DMS114 treated with DMSO at 0.1 percent for 48 hours (cell line): ENCODE results near the gene SSBP2.
"Not testable (repeated sequence)": the region's sequence is repeated elsewhere in the genome, so short reads cannot be mapped to it uniquely, and the experiment has no call there.

Source experiments
- DNase-seq: peaks from one replicate; lab custom pipeline; 2025; ENCODE audit not compliant: unreplicated experiment; lab: John Stamatoyannopoulos, UW

The SSBP2 gene

GRCh38 chr5:81665795-81666194, 85.1 kb downstream of the SSBP2 start:
- DNase-seq: no peak

DNA sequence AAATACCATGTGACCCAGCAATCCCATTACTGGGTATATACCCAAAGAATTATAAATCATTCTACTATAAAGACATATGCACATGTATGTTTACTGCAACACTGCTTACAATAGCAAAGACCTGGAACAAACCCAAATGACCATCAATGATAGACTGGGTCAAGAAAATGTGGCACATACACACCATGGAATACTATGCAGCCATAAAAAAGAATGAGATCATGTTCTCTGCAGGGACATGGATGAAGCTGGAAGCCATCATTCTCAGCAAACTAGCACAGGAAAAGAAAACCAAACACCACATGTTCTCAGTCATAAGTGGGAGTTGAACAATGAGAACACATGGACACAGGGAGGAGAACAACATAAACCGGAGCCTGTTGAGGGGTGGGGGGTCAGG, 90.3 kb downstream of the SSBP2 start:
- not testable (repeated sequence) for DNase-seq

DNA sequence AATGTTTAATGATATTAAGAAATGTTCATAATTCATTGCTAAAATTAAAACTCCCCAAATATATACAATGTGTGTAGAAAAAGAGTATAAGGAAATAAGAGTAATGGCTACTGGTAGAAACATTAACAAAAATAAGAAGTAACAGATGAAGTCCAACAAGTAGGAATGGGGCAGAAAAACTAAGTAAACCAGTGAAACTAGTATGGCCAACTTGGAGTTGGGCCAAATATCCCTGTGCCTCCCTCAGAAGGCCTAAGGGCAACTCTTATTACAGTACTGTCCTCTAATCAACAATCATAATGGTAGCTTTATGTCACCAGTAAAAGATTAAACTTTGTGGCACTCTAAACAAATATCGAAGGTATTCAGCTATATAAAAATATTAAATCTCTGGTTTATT, 93.5 kb downstream of the SSBP2 start:
- DNase-seq: no peak

DNA sequence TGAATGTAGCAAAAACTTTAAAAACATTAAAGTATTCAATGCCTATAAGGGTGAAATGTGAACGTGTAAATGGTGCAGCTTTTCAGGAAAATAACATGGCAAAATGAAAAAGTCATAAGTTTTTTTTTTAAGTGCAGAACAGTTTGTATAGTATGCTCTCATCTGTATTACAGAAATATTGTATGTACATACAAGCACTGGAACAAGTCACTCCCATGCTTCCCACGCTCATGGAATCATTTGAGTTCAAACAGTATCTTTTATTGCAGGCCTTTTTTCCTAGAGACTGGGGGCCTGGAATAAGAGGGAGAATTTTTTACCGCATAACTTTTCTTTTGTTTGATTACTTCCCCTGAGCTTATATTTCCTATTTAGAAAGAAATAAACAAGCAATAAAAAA, 94.1 kb downstream of the SSBP2 start:
- no peak for DNase-seq

GRCh38 chr5:81650987-81651386, 99.9 kb downstream of the SSBP2 start:
- no peak for DNase-seq

DNA sequence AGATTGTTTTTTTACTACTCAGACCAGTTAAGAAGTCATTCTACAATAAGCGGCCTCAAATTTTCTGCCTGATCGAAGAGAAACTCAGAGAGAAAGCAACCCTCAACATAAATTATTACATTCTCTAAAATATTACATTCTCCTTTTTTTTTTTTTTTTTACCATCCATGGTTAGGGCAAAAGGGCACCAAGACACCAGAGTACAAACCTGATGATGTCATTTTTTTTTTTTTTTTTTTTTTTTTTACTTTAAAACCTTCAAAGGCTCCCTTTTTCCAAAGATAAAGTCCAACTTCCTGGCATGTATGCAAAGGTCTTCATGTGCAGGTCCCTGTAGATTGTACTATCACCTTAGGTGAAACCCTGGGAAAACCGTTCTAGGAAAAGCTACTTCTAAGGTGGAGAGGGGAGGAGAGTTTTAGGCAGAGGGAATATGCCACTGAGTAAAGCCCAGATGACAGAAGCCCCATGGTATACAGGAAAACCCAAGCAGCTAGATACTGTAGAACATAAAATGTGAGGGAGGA, 104.4 kb downstream of the SSBP2 start:
- DNase-seq: no peak

DNA sequence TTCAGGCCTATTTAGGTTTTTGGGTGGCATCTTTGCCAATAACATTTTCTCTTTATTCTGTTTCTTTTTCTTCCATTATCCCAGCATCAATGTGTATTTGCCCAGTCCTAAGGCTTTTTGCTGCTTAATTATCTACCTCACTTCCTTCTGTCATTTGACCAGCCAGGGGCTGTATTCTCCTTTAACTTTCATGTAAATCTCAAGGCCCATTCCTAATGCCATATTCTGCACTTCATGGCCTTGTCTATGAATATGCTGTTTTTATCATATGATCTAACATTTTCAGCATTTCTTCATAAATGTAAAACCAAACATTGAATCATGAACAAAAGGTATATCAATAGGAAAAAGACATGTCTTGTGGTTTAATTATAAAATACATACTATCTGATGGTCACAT, 108.7 kb downstream of the SSBP2 start:
- no peak for DNase-seq

DNA sequence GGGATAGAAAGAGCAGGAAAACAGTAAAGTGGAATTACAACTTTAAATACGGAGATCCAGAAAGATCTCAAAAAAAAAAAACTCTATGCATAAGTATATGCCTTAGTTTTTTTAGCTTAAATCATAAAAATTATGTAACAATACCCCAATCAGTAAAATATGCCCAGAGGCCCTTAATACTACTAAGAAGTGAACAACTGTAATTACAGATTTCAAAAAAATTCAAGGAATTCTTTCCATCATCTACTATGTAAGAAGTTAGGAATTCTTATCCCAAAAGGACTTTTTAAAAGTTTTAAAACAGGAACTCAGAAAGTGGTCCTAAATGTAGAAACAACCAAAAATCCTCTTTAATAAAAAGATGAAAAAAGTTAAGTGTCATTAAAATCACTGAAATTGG, 111.3 kb downstream of the SSBP2 start:
- no peak for DNase-seq

GRCh38 chr5:81638471-81638870, 112.4 kb downstream of the SSBP2 start:
- DNase-seq: no peak

- DNase-seq: no peak
Measured at GRCh38 chr5:81633891-81634290, 117.0 kb downstream of the SSBP2 start.

- DNase-seq: no peak
Measured at GRCh38 chr5:81633471-81633870, 117.4 kb downstream of the SSBP2 start.

DNA sequence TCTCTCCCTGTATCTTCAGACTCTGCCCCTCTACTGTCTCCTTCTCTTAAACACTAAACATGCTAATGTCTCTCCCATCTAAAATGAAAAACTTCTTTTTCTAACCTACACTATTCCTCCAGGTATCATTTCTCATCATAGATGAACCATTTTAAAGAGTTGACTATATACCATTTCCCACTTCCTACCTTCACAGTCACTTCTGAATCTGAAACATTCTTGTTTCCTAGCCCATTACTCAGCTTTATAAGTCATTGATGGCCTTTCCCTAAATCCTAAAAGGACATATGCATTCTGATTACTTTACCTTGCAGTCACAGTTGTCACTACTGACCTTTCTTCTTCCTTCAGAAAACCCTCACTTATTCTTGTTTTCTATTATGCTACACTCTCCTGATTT, 118.2 kb downstream of the SSBP2 start:
- DNase-seq: no peak

DNA sequence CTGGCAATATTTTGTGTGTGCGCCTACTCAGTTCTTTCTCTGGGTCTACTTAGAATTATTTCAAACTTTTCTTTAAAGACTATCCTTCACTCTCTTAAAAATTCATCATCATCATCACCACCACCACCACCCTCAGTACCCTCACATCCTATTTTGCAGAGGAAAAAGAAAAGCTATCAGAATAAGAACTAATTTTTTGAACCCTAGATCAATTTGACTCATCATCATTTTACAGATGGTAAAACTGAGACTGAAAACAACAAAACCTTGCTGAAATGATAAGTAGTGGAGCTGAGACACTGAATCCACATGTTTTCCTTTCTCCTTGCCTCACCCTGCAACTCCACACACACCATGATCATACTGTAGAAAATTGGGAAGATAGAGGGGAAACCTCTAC, 119.3 kb downstream of the SSBP2 start:
- DNase-seq: no peak

DNA sequence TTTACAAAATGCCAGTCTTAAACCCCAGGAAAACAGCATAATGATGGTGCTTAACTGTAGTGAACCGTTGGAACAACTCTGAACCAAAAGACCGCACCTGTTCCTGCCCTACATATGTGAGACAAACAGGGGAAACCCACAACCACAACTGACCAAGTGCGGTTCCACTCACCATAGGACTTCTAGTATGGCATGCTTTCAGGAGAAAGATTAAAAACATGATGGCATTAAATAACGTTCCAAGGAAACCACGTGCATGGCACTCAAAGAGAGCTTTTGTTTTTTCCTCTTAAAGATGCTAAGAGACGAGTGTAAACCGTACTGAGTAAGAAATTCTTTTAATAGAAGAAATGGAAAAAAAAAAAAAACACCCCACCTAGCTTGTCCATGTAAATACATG, 119.8 kb downstream of the SSBP2 start:
- DNase-seq: no peak

GRCh38 chr5:81630684-81631083, 120.2 kb downstream of the SSBP2 start:
- DNase-seq: no peak

DNA sequence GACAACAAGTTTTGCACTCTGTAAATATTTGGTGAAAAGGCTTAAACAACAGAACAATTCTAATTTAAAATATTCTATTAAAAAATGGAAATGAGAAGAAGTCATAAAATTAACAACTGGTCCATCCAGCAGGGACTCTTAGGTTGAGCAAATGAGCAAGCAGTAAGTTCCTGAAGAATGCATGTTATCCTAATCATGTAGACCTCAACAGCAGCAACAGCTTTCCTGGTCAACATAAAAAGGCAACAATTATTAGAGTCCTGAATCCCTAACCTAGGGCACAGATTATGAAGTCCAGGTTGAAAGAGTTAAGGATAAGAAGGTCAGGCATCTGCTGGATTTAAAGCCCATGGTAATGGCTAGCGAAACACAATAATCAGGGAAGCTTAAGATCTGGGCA, 120.9 kb downstream of the SSBP2 start:
- no peak for DNase-seq

GRCh38 chr5:81628061-81628460, 122.8 kb downstream of the SSBP2 start:
- not testable (repeated sequence) for DNase-seq

- no peak for DNase-seq
Measured at GRCh38 chr5:81626524-81626923, 124.4 kb downstream of the SSBP2 start.

GRCh38 chr5:81609810-81610375, 141.0 kb downstream of the SSBP2 start:
- DNase-seq: no peak

DNA sequence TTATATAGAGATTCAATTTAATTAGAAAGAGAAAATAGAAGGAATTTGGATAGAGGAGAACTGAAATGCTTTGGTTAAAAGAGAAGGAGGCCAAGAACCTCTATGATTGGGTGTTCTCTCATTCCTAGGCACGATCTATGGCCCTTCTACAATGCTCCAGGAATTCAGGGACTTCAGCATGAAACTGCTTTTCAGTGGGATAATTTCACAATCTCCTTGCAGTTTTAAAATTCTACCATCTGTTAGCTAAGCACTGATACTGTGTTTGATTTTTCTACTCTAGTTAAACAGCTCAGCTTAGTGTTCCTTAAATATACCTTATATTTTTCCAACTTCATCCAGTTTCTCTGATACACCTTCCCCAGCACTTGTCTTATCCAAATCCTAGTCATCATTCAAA, 141.9 kb downstream of the SSBP2 start:
- DNase-seq: no peak

- no peak for DNase-seq
Measured at GRCh38 chr5:81607693-81608092, 143.2 kb downstream of the SSBP2 start.

DNA sequence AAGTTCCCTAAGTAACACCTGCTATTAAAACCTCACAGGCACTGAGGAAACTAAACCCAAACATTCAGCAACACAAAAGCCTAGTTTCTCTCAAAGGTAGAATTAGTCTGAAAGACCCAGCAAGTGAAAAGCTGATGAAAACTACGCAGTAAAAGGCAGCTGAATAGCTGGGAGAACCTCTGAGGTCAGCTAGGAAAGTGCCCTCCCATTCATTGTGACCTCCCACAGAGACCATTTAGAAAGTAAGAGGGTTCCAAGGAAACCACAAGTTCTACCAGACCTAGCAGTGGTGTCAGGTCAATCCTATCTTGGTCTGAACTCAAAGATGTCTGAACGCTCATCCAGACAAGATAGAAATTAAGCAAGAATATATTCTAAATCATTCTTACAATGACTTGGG, 144.7 kb downstream of the SSBP2 start:
- DNase-seq: no peak

DNA sequence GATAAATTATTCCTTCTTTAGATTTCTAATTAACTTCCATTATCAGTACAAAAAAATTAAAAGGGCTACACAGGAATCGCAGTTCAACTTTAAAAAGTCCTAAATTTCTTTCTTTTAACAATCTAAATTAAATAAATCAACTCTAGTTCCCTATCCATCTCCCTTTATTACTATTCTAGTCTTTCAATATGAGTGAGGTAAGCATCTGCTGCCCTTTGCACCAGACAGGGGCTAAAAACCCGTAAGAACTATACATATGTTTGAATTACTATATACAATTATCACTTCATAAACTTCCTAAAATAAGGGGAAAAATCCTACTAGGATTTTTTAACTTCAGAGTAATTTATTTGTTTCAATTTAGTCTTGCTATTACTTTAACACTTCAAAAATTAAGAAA, 145.6 kb downstream of the SSBP2 start:
- no peak for DNase-seq

GRCh38 chr5:81604193-81604592, 146.7 kb downstream of the SSBP2 start:
- DNase-seq: no peak
